Skin of body (tissue), 2 donors: Measurements from ENCODE around the gene TBRG1. TPM values are rescaled to one million over a fixed set of nuclear protein-coding genes. Genes with fewer than 3 reads are reported as not detected.
A peak's percentile ranks its signal among the peaks of the same experiment; 100 is the strongest.
"Not testable (repeated sequence)": the region's sequence is repeated elsewhere in the genome, so short reads cannot be mapped to it uniquely, and the experiment has no call there.

Source experiments
- DNase-seq: peaks from one replicate; lab custom pipeline; 2025; lab: John Stamatoyannopoulos, UW
- total RNA-seq: library from RNA; depleted of rRNA; stranded (reverse); fragments of >200 nt; gene quantifications from one replicate; pipeline ENCODE4 v1.2.3, GENCODE V29; 2014

Gene TBRG1
- total RNA-seq, result 13.6 TPM

- DNase-seq, result peak; percentile 96
These were observed at the start of gene TBRG1 for GRCh38 chr11:124622531-124623451. TBRG1 (plus strand) TSS chr11:124622864; CDS start chr11:124623084, 220 bp downstream.

GRCh38 chr11:124577716-124578427 lies 44.8 kb upstream of the TBRG1 start:
- DNase-seq, result no peak

- DNase-seq, result no peak
These were observed 43.9 kb upstream of the TBRG1 start for GRCh38 chr11:124578761-124579160.

- DNase-seq, result no peak
These were observed 40.8 kb upstream of the TBRG1 start for GRCh38 chr11:124581817-124582216.

GRCh38 chr11:124582565-124582964 lies 40.1 kb upstream of the TBRG1 start:
- DNase-seq, result no peak

GRCh38 chr11:124583781-124584180 lies 38.9 kb upstream of the TBRG1 start:
- DNase-seq, result no peak

GRCh38 chr11:124584681-124585372 lies 37.8 kb upstream of the TBRG1 start:
- no peak for DNase-seq

GRCh38 chr11:124586238-124586860 lies 36.3 kb upstream of the TBRG1 start:
- peak; percentile 24 for DNase-seq

- DNase-seq, result no peak
These were observed 31.2 kb upstream of the TBRG1 start for GRCh38 chr11:124591430-124591829.

- DNase-seq, result no peak
These were observed 30.0 kb upstream of the TBRG1 start for GRCh38 chr11:124592627-124593026.

- no peak for DNase-seq
These were observed 27.4 kb upstream of the TBRG1 start for GRCh38 chr11:124595302-124595701.

GRCh38 chr11:124597626-124598025 lies 25.0 kb upstream of the TBRG1 start:
- DNase-seq, result no peak

- no peak for DNase-seq
These were observed 21.9 kb upstream of the TBRG1 start for GRCh38 chr11:124600621-124601320.

GRCh38 chr11:124602193-124602592 lies 20.5 kb upstream of the TBRG1 start:
- DNase-seq, result no peak

GRCh38 chr11:124602723-124603122 lies 19.9 kb upstream of the TBRG1 start:
- DNase-seq, result not testable (repeated sequence)

- no peak for DNase-seq
These were observed 16.9 kb upstream of the TBRG1 start for GRCh38 chr11:124605719-124606118.

- DNase-seq, result no peak
These were observed 14.5 kb upstream of the TBRG1 start for GRCh38 chr11:124608147-124608546.

GRCh38 chr11:124610295-124610694 lies 12.4 kb upstream of the TBRG1 start:
- DNase-seq, result no peak

- no peak for DNase-seq
These were observed 11.6 kb upstream of the TBRG1 start, which contains the start of gene PANX3 for GRCh38 chr11:124611064-124611463. PANX3 (plus strand) TSS chr11:124611428; CDS start chr11:124611557, 129 bp downstream.

GRCh38 chr11:124612045-124612444 lies 10.6 kb upstream of the TBRG1 start:
- no peak for DNase-seq
